Tibial nerve (tissue), 4 donors: ENCODE data around the gene NLRP12. TPM values are rescaled to one million over a fixed set of nuclear protein-coding genes. Genes with fewer than 3 reads are reported as not detected.
"Not testable (repeated sequence)": the region's sequence is repeated elsewhere in the genome, so short reads cannot be mapped to it uniquely, and the experiment has no call there.

Experiments used
- DNase-seq, 2 donors: peaks; one replicate each; pipeline ENCODE4 v3.0.0-alpha.2; 2019; ENCODE audit warnings: low spot score in 2 of 2
- H3K27ac ChIP-seq, 4 donors: fragments of 200-600 bp; sonication (generic) in 3 of 4; one replicate each; pipeline ENCODE4 v1.5.1; 2017 to 2019; ENCODE audit warnings: mild to moderate bottlenecking in 1 of 4
- H3K27me3 ChIP-seq, 2 donors: fragments of 200-600 bp; sonication (generic) in 1 of 2; one replicate each; pipeline versions ENCODE4 v1.5.1 to v1.6.0; 2017 to 2019
- H3K36me3 ChIP-seq, 3 donors: fragments of 200-600 bp; sonication (generic); one replicate each; pipeline ENCODE4 v1.5.1; 2018 to 2019
- H3K4me1 ChIP-seq, 4 donors: fragments of 200-600 bp; sonication (generic) in 3 of 4; one replicate each; pipeline ENCODE4 v1.5.1; 2017 to 2019
- H3K4me3 ChIP-seq, 4 donors: fragments of 200-600 bp; sonication (generic) in 3 of 4; one replicate each; pipeline ENCODE4 v1.5.1; 2017 to 2019; ENCODE audit warnings: mild to moderate bottlenecking in 1 of 4, moderate library complexity in 1 of 4
- H3K9me3 ChIP-seq, 4 donors: fragments of 200-600 bp; sonication (generic) in 3 of 4; one replicate each; pipeline ENCODE4 v1.5.1; 2017 to 2019
- EP300 ChIP-seq, 2 donors: sonication (generic); formaldehyde crosslinking; IDR thresholded peaks; one replicate each; pipeline ENCODE4 v1.6.1; 2017; ENCODE audit warnings: antibody characterized with exemption in 2 of 2, mild to moderate bottlenecking in 1 of 2
- POLR2A ChIP-seq, 2 donors: fragments of 450-650 bp; IDR thresholded peaks; one replicate each; pipeline ENCODE4 v1.6.1; 2017; ENCODE audit warnings: antibody characterized with exemption in 2 of 2, mild to moderate bottlenecking in 2 of 2, moderate library complexity in 2 of 2
- WGBS, 2 donors: methylation state at CpG; one replicate each; pipeline ENCODE4 v1.1.5; 2018; 5-methylcytosine and 5-hydroxymethylcytosine counted together
- total RNA-seq, 4 donors: library from RNA; depleted of rRNA; stranded (reverse); fragments of >200 nt; gene quantifications; one replicate each; pipeline ENCODE4 v1.1.0, GENCODE V29; 2016
- TF ChIP-seq, protein P1 (sequence below), 5 experiments: fragments of 200-600 bp in 3 of 5; fragments of 450-650 bp in 2 of 5; sonication (generic) in 3 of 5; IDR thresholded peaks; one replicate each; pipeline ENCODE4 v1.5.1; 2016 to 2019; ENCODE audit warnings: antibody characterized with exemption in 5 of 5, mild to moderate bottlenecking in 3 of 5, moderate library complexity in 2 of 5

The NLRP12 gene
- total RNA-seq, 4 donors from 2014 or later = 0.42 to 2.9 (median 1.2) TPM

DNA sequence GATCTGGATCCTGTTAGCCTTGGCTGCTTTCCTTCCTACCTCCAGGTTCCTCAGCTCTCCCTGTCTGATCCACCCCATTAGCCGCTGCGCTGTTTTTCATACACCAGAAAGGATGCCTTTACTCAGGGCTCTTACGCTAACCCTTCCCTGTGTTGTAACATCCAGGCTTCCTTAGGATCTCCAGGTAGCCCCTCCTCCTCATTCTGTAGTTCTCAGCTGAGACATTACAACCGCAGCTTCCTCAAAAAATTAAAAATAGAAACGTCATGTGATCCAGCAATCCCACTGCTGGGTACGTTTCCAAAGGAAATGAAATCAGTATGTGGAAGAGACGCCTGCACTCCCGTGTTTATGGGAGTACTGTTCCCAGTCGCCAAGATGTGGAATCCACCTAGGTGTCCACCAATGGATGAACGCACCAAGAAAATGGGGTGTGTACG is 25.1 kb upstream of the NLRP12 start:
- H3K4me3 ChIP-seq = no peak overlapping the region
- peaks cover 0 to 7% (median 0%) of the 10 kb centered on the region in 4 donors for H3K4me1 ChIP-seq
- peak in 1 of 2 donors; percentile 15 for DNase-seq
- peaks cover 0 to 10% of the 10 kb centered on the region in 2 donors for H3K27me3 ChIP-seq
- peak; percentile 20 to 72 for TF ChIP-seq EP300 (IDR thresholded peaks at IDR 0.05)
- TF ChIP-seq, protein P1, sequence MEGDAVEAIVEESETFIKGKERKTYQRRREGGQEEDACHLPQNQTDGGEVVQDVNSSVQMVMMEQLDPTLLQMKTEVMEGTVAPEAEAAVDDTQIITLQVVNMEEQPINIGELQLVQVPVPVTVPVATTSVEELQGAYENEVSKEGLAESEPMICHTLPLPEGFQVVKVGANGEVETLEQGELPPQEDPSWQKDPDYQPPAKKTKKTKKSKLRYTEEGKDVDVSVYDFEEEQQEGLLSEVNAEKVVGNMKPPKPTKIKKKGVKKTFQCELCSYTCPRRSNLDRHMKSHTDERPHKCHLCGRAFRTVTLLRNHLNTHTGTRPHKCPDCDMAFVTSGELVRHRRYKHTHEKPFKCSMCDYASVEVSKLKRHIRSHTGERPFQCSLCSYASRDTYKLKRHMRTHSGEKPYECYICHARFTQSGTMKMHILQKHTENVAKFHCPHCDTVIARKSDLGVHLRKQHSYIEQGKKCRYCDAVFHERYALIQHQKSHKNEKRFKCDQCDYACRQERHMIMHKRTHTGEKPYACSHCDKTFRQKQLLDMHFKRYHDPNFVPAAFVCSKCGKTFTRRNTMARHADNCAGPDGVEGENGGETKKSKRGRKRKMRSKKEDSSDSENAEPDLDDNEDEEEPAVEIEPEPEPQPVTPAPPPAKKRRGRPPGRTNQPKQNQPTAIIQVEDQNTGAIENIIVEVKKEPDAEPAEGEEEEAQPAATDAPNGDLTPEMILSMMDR (IDR thresholded peaks at IDR 0.05) = no peak
- no peaks in the 10 kb centered on the region for H3K36me3 ChIP-seq
- H3K27ac ChIP-seq = peak overlapping the region in 2 of 4 donors; percentile 17 to 36
- 39 to 42% methylated on average over 11 of the region's 11 CpGs for WGBS, 2 donors
- H3K9me3 ChIP-seq = no peaks in the 10 kb centered on the region

GRCh38 chr19:53847555-53847954 is 23.4 kb upstream of the NLRP12 start:
- no peak for TF ChIP-seq EP300 (IDR thresholded peaks at IDR 0.05)
- DNase-seq = no peak
- WGBS, 2 donors = 58 to 59% methylated on average over 8 of the region's 8 CpGs
- H3K27ac ChIP-seq = no peak overlapping the region
- no peaks in the 10 kb centered on the region for H3K9me3 ChIP-seq
- H3K36me3 ChIP-seq = no peaks in the 10 kb centered on the region
- no peak overlapping the region for H3K4me3 ChIP-seq
- H3K4me1 ChIP-seq = peaks cover 0 to 4% (median 0%) of the 10 kb centered on the region in 4 donors
- peaks cover 0 to 7% of the 10 kb centered on the region in 2 donors for H3K27me3 ChIP-seq

- Histone ChIP-seq H3K9me3 (no peaks in the 10 kb centered on the region), H3K36me3 (no peaks in the 10 kb centered on the region), H3K27ac (no peak overlapping the region), H3K4me3 (no peak overlapping the region), H3K4me1 (peaks cover 0 to 15% (median 5%) of the 10 kb centered on the region in 4 donors), H3K27me3 (peaks cover 0 to 3% of the 10 kb centered on the region in 2 donors)
- WGBS, 2 donors = 86 to 91% methylated on average over 9 of the region's 9 CpGs
- DNase-seq = no peak
- no peak for TF ChIP-seq EP300 (IDR thresholded peaks at IDR 0.05)
- no peak for TF ChIP-seq POLR2A (IDR thresholded peaks at IDR 0.05)
- TF ChIP-seq, protein P1 (IDR thresholded peaks at IDR 0.05) = no peak
These were observed 20.7 kb upstream of the NLRP12 start for GRCh38 chr19:53844849-53845246.

DNA sequence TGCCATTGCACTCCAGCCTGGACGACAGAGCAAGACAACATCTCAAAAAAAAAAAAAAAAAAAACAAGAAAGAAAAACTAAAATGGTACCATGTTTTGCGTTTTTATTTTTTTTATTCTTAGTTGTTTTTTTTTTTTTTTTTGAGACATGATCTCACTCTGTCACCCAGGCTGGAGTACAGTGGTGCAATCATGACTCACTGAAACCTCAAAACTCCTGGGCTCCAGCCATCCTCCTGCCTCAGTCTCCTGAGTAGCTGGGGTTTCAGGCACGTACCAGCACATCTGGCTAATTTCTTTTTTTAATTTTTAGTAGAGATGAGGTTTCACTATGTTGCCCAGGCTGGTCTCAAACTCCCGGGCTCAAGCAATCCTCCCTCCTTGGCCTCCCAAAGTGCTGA is 16.8 kb upstream of the NLRP12 start:
- H3K36me3 ChIP-seq, DNase-seq, H3K9me3 ChIP-seq, H3K4me3 ChIP-seq, H3K27me3 ChIP-seq, H3K27ac ChIP-seq: not testable (repeated sequence)
- WGBS, 2 donors = 75 to 82% methylated on average over 4 of the region's 4 CpGs
- H3K4me1 ChIP-seq = peaks cover 0 to 11% (median 5%) of the 10 kb centered on the region in 4 donors

DNA sequence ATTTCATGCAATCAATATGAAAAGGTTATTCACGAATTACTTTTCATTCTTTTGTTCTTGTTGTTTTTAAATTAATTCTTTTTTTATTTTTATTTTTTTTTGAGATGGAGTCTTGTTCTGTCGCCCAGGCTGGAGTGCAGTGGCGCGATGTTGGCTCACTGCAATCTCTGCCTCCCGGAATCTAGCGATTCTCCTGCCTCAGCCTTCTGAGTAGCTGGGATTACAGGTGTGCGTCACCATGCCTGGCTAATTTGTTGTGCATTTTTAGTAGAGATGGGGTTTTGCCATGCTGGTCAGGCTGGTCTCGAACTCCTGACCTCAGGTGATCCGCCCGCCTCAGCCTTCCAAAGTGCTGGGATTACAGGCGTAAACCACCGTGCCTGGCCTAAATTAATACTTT is 16.1 kb upstream of the NLRP12 start:
- not testable (repeated sequence) for H3K4me3 ChIP-seq, H3K9me3 ChIP-seq, DNase-seq, H3K27ac ChIP-seq, H3K36me3 ChIP-seq, H3K27me3 ChIP-seq
- WGBS, 2 donors = 93 to 94% methylated on average over 11 to 12 of the region's 12 CpGs
- peaks cover 0 to 11% (median 5%) of the 10 kb centered on the region in 4 donors for H3K4me1 ChIP-seq

DNA sequence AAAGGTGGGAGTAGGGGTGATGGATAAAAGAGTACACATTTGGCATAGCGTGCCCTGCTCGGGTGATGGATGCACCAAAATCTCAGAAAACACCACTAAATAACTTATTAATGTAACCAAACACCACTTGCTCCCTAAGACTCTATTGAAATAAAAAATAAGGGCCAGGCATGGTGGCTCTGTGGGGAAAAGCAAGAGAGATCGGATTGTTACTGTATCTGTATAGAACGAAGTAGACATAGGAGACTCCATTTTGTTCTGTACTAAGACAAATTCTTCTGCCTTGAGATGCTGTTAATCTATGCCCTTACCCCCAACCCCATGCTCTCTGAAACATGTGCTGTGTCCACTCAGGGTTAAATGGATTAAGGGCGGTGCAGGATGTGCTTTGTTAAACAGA is 14.3 kb upstream of the NLRP12 start:
- not testable (repeated sequence) for H3K27me3 ChIP-seq, H3K36me3 ChIP-seq

DNA sequence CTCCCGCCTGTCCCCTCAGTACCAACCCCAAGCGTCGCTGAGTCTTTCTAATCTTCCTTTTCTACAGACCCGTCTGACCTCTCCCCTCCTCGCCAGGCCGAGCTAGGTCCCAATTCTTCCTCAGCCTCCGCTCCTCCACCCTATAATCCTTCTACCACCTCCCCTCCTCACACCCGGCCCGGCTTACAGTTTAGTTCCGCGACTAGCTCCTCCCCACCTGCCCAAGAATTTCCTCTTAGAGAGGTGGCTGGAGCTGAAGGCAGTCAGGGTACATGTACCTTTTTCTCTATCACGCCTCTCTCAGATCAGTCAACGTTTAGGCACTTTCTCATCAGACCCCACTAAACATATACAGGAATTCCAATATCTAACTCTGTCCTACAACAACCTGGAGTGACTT is 8.7 kb upstream of the NLRP12 start:
- H3K4me1 ChIP-seq, H3K36me3 ChIP-seq, H3K9me3 ChIP-seq, H3K27ac ChIP-seq, H3K4me3 ChIP-seq, H3K27me3 ChIP-seq, DNase-seq: not testable (repeated sequence)
- WGBS, 2 donors = 28 to 30% methylated on average over 13 of the region's 13 CpGs

More for the DNA sequence above, 14.3 kb upstream of the NLRP12 start:
- not testable (repeated sequence) for DNase-seq, H3K27ac ChIP-seq, H3K4me3 ChIP-seq, H3K9me3 ChIP-seq
- peaks cover 0 to 11% (median 5%) of the 10 kb centered on the region in 4 donors for H3K4me1 ChIP-seq
- WGBS, 2 donors = 67 to 81% methylated on average over 4 to 5 of the region's 5 CpGs

DNA sequence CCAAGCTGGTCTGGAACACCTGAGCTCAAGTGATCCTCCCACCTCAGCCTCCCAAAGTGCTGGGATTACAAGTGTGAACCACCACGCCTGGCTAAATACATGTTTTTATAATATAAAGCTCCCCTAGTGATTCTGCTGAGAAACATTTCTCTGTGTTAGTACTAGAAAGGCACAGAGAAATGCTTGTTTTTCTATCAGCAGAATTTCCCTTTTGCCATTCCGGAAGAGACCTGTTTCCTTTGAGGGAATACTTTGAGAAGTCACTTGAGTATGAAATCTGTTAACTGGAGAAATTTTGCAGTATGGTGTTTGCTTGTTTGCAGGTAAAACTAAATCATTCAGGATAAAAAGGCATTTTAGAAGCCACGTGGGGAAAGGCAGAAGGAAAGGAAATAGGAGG is 4.4 kb upstream of the NLRP12 start:
- TF ChIP-seq, protein P1 (IDR thresholded peaks at IDR 0.05) = no peak
- TF ChIP-seq POLR2A (IDR thresholded peaks at IDR 0.05) (no peak), EP300 (IDR thresholded peaks at IDR 0.05) (no peak)
- 54 to 55% methylated on average over 3 of the region's 3 CpGs for WGBS, 2 donors
- no peaks in the 10 kb centered on the region for H3K4me1 ChIP-seq
- H3K27me3 ChIP-seq = no peaks in the 10 kb centered on the region
- H3K9me3 ChIP-seq = no peaks in the 10 kb centered on the region
- H3K4me3 ChIP-seq = no peak overlapping the region
- no peak overlapping the region for H3K27ac ChIP-seq
- DNase-seq = no peak
- H3K36me3 ChIP-seq = no peaks in the 10 kb centered on the region
